Large intestine (tissue), 3 donors: ENCODE results near the gene FYN. TPM values are rescaled to one million over a fixed set of nuclear protein-coding genes. Genes with fewer than 3 reads are reported as not detected.
"Not testable (repeated sequence)": the region's sequence is repeated elsewhere in the genome, so short reads cannot be mapped to it uniquely, and the experiment has no call there.

Experiments used
- DNase-seq, 2 donors: peaks; one replicate each; pipeline versions ENCODE4 v3.0.0 to v3.0.0-alpha.2; 2013
- H3K27ac ChIP-seq: one replicate; pipeline ENCODE4 v1.5.1; 2013; ENCODE audit warnings: low read length
- H3K27me3 ChIP-seq: 2 replicates; pipeline ENCODE4 v1.6.1; 2013; ENCODE audit warnings: low read length; ENCODE audit not compliant: control insufficient read depth, insufficient read depth
- H3K36me3 ChIP-seq: 2 replicates; pipeline ENCODE4 v1.6.1; 2013; ENCODE audit warnings: low read length; ENCODE audit not compliant: control insufficient read depth, insufficient read depth
- H3K4me1 ChIP-seq: one replicate; pipeline ENCODE4 v1.6.1; 2013; ENCODE audit warnings: low read length; ENCODE audit not compliant: control insufficient read depth, insufficient read depth
- H3K4me3 ChIP-seq: one replicate; pipeline ENCODE4 v1.5.1; 2013; ENCODE audit warnings: low read length
- H3K9me3 ChIP-seq: one replicate; pipeline ENCODE4 v1.6.1; 2013; ENCODE audit warnings: mild to moderate bottlenecking, low read depth, low read length, moderate library complexity; ENCODE audit not compliant: control insufficient read depth
- WGBS: methylation state at CpG from one replicate; pipeline ENCODE4 v1.1.5; 2013; ENCODE audit warnings: low lambda C conversion rate; ENCODE audit not compliant: insufficient coverage; 5-methylcytosine and 5-hydroxymethylcytosine counted together
- polyA plus RNA-seq: library from polyadenylated mRNA; unstranded; fragments of 120-200 nt; gene quantifications from one replicate; pipeline ENCODE4 v1.2.1, GENCODE V29; 2013

FYN gene
- polyA plus RNA-seq, 1 donor: 46.0 TPM

- DNase-seq: no peak
- no peak overlapping the region for H3K27ac ChIP-seq
- no peaks in the 10 kb centered on the region for H3K27me3 ChIP-seq
- no peaks in the 10 kb centered on the region for H3K36me3 ChIP-seq
- no peaks in the 10 kb centered on the region for H3K4me1 ChIP-seq
- H3K9me3 ChIP-seq: no peaks in the 10 kb centered on the region
- no peak overlapping the region for H3K4me3 ChIP-seq
- WGBS: no CpG with 5 or more reads among the region's 2 CpGs
Measured at GRCh38 chr6:111792241-111792640, 81.0 kb downstream of the FYN start.

GRCh38 chr6:111791415-111791814 is 81.8 kb downstream of the FYN start:
- H3K27ac ChIP-seq: no peak overlapping the region
- H3K36me3 ChIP-seq: no peaks in the 10 kb centered on the region
- H3K4me1 ChIP-seq: no peaks in the 10 kb centered on the region
- no peaks in the 10 kb centered on the region for H3K27me3 ChIP-seq
- WGBS: 80% methylated on average over 1 of the region's 2 CpGs
- H3K9me3 ChIP-seq: no peaks in the 10 kb centered on the region
- DNase-seq: no peak
- H3K4me3 ChIP-seq: no peak overlapping the region

- H3K4me3 ChIP-seq: no peak overlapping the region
- no peaks in the 10 kb centered on the region for H3K9me3 ChIP-seq
- no CpG with 5 or more reads among the region's 4 CpGs for WGBS
- no peaks in the 10 kb centered on the region for H3K27me3 ChIP-seq
- H3K27ac ChIP-seq: no peak overlapping the region
- no peaks in the 10 kb centered on the region for H3K4me1 ChIP-seq
- no peak for DNase-seq
- H3K36me3 ChIP-seq: no peaks in the 10 kb centered on the region
Measured at GRCh38 chr6:111789598-111789997, 83.7 kb downstream of the FYN start.

GRCh38 chr6:111788379-111789276 is 84.6 kb downstream of the FYN start:
- WGBS: no CpG with 5 or more reads among the region's 1 CpG
- H3K4me3 ChIP-seq: no peak overlapping the region
- no peak for DNase-seq
- H3K9me3 ChIP-seq: no peaks in the 10 kb centered on the region
- no peak overlapping the region for H3K27ac ChIP-seq
- no peaks in the 10 kb centered on the region for H3K4me1 ChIP-seq
- H3K27me3 ChIP-seq: no peaks in the 10 kb centered on the region
- no peaks in the 10 kb centered on the region for H3K36me3 ChIP-seq

GRCh38 chr6:111786151-111786550 is 87.1 kb downstream of the FYN start:
- H3K36me3 ChIP-seq, H3K27me3 ChIP-seq, H3K4me3 ChIP-seq, H3K4me1 ChIP-seq, DNase-seq, H3K9me3 ChIP-seq, H3K27ac ChIP-seq: not testable (repeated sequence)
- WGBS: no CpG with 5 or more reads among the region's 2 CpGs

GRCh38 chr6:111784433-111784832 is 88.8 kb downstream of the FYN start:
- Histone ChIP-seq H3K9me3 (no peaks in the 10 kb centered on the region), H3K27me3 (no peaks in the 10 kb centered on the region), H3K36me3 (no peaks in the 10 kb centered on the region), H3K27ac (no peak overlapping the region), H3K4me3 (no peak overlapping the region), H3K4me1 (peaks cover 3% of the 10 kb centered on the region)
- WGBS: no CpG with 5 or more reads among the region's 2 CpGs
- DNase-seq: no peak

- H3K27ac ChIP-seq: no peak overlapping the region
- H3K4me3 ChIP-seq: no peak overlapping the region
- H3K9me3 ChIP-seq: no peaks in the 10 kb centered on the region
- DNase-seq: no peak
- WGBS: no CpG with 5 or more reads among the region's 3 CpGs
- H3K27me3 ChIP-seq: no peaks in the 10 kb centered on the region
- H3K4me1 ChIP-seq: peaks cover 3% of the 10 kb centered on the region
- no peaks in the 10 kb centered on the region for H3K36me3 ChIP-seq
Measured at GRCh38 chr6:111782887-111783466, 90.3 kb downstream of the FYN start.

GRCh38 chr6:111782192-111782809 is 91.0 kb downstream of the FYN start:
- DNase-seq: peak; percentile 50 to 62
- no CpG with 5 or more reads among the region's 5 CpGs for WGBS
- H3K4me1 ChIP-seq: peaks cover 3% of the 10 kb centered on the region
- no peak overlapping the region for H3K4me3 ChIP-seq
- no peaks in the 10 kb centered on the region for H3K36me3 ChIP-seq
- no peak overlapping the region for H3K27ac ChIP-seq
- H3K27me3 ChIP-seq: no peaks in the 10 kb centered on the region
- no peaks in the 10 kb centered on the region for H3K9me3 ChIP-seq

- H3K9me3 ChIP-seq: no peaks in the 10 kb centered on the region
- H3K27me3 ChIP-seq: no peaks in the 10 kb centered on the region
- no peak overlapping the region for H3K27ac ChIP-seq
- no peaks in the 10 kb centered on the region for H3K36me3 ChIP-seq
- peaks cover 3% of the 10 kb centered on the region for H3K4me1 ChIP-seq
- WGBS: 48% methylated on average over 6 of the region's 11 CpGs
- no peak for DNase-seq
- H3K4me3 ChIP-seq: no peak overlapping the region
Measured at GRCh38 chr6:111781041-111781708, 92.1 kb downstream of the FYN start.

- Histone ChIP-seq H3K27me3 (no peaks in the 10 kb centered on the region), H3K9me3 (no peaks in the 10 kb centered on the region), H3K27ac (no peak overlapping the region), H3K4me3 (no peak overlapping the region), H3K36me3 (no peaks in the 10 kb centered on the region), H3K4me1 (peaks cover 3% of the 10 kb centered on the region)
- WGBS: 100% methylated on average over 2 of the region's 5 CpGs
- DNase-seq: no peak
Measured at GRCh38 chr6:111780393-111780792, 92.9 kb downstream of the FYN start.
